PC-3 (cell line): ENCODE results near the gene RABGAP1L.

ENCODE experiments used
- EZH2phosphoT487 ChIP-seq: fragments of 300-600 bp; sonication (generic); IDR thresholded peaks from 2 replicates; pipeline ENCODE4 v1.6.1; 2018; ENCODE audit warnings: mild to moderate bottlenecking, antibody characterized with exemption, low read length, borderline replicate concordance
- TF ChIP-seq, protein P1 (sequence below): fragments of 300-600 bp; sonication (generic); conservative IDR thresholded peaks from 2 replicates; pipeline ENCODE4 v1.5.1; 2017; ENCODE audit warnings: antibody characterized with exemption, low read depth, mild to moderate bottlenecking, low read length

DNA sequence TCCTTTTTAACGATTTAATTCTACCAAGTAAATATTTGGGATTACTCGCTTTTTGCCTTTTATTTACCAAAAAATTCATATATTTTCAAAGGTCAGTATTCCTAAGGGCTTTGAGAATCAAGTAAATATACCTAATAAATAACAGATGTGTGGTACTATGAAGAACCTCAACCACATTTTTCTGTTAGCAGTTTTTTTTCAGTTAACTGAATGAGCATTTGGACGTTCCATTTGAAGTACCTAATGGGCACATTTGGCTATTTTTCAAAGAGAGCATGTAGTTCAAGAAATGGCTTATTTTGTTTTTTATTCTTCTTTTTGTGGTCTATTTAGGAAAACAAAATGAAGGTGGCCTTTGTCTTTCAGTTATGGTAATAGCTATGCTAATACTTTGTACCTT is 541.5 kb downstream of the RABGAP1L start:
- TF ChIP-seq EZH2phosphoT487, result no peak
- TF ChIP-seq, protein P1, sequence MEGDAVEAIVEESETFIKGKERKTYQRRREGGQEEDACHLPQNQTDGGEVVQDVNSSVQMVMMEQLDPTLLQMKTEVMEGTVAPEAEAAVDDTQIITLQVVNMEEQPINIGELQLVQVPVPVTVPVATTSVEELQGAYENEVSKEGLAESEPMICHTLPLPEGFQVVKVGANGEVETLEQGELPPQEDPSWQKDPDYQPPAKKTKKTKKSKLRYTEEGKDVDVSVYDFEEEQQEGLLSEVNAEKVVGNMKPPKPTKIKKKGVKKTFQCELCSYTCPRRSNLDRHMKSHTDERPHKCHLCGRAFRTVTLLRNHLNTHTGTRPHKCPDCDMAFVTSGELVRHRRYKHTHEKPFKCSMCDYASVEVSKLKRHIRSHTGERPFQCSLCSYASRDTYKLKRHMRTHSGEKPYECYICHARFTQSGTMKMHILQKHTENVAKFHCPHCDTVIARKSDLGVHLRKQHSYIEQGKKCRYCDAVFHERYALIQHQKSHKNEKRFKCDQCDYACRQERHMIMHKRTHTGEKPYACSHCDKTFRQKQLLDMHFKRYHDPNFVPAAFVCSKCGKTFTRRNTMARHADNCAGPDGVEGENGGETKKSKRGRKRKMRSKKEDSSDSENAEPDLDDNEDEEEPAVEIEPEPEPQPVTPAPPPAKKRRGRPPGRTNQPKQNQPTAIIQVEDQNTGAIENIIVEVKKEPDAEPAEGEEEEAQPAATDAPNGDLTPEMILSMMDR, result no peak
